H1 (cell line): ENCODE data around the gene HIPK2. TPM values are rescaled to one million over a fixed set of nuclear protein-coding genes. Genes with fewer than 3 reads are reported as not detected.

Experiments
- CTCF ChIA-PET: fragments of 300-600 bp; sonication (Branson Sonifier 250); formaldehyde crosslinking; loops from one replicate; lab custom pipeline; 2021; ENCODE audit not compliant: partially characterized antibody; lab: Charles Lee
- POLR2A ChIA-PET: fragments of 300-600 bp; sonication (Branson Sonifier 250); formaldehyde crosslinking; loops from one replicate; lab custom pipeline; 2021; ENCODE audit warnings: inconsistent platforms; ENCODE audit not compliant: partially characterized antibody; lab: Charles Lee
- DNase-seq, 2 experiments: peaks; one replicate each; pipeline versions ENCODE4 v3.0.0 to v3.0.0-alpha.2; 2010 to 2022; ENCODE audit warnings: low spot score in 2 of 2, low read depth in 1 of 2, mixed read lengths in 1 of 2
- FAIRE-seq: peaks from 2 replicates; lab custom pipeline; 2011; peaks lifted over from hg19 to GRCh38; lab: Jason Lieb, UNC
- H2AFZ ChIP-seq: 2 replicates; pipeline ENCODE4 v1.8.1; 2012; ENCODE audit warnings: low read length, inconsistent platforms
- H2AK5ac ChIP-seq: 2 replicates; pipeline ENCODE4 v1.6.1; 2013; ENCODE audit warnings: low read depth, low read length
- H2BK120ac ChIP-seq: replicated peaks from 2 replicates; pipeline ENCODE3; 2013; ENCODE audit warnings: low read depth, low read length, inconsistent platforms
- H2BK12ac ChIP-seq: 2 replicates; pipeline ENCODE4 v1.6.1; 2013; ENCODE audit warnings: low read depth, low read length
- H2BK15ac ChIP-seq: 2 replicates; pipeline ENCODE4 v1.6.1; 2013; ENCODE audit warnings: low read length
- H2BK20ac ChIP-seq: 2 replicates; pipeline ENCODE4 v1.6.1; 2013; ENCODE audit warnings: low read length
- H2BK5ac ChIP-seq: 2 replicates; pipeline ENCODE4 v1.6.1; 2013; ENCODE audit warnings: low read depth, low read length
- H3K14ac ChIP-seq: 2 replicates; pipeline ENCODE4 v1.6.1; 2013; ENCODE audit warnings: inconsistent platforms; ENCODE audit not compliant: insufficient read length
- H3K18ac ChIP-seq: 2 replicates; pipeline ENCODE4 v1.6.1; 2013; ENCODE audit warnings: low read length; ENCODE audit errors: extremely low read depth
- H3K23ac ChIP-seq: 2 replicates; pipeline ENCODE4 v1.6.1; 2013; ENCODE audit warnings: inconsistent platforms; ENCODE audit not compliant: insufficient read length
- H3K23me2 ChIP-seq: 2 replicates; pipeline ENCODE4 v1.6.1; 2013; ENCODE audit warnings: low read depth, low read length
- H3K27ac ChIP-seq: 2 replicates; pipeline ENCODE4 v1.6.1; 2011; ENCODE audit warnings: low read depth, low read length, inconsistent platforms
- H3K27me3 ChIP-seq, 4 experiments: replicated peaks in 1 of 4; 1 replicate in 1 of 4; 2 replicates in 3 of 4; pipeline versions ENCODE4 v1.6.1 to v1.8.1; 2011 to 2013; ENCODE audit warnings: low read length in 3 of 4, mild to moderate bottlenecking in 3 of 4, inconsistent platforms in 2 of 4, mixed read lengths in 2 of 4, moderate library complexity in 1 of 4; ENCODE audit not compliant: control insufficient read depth in 3 of 4, insufficient read depth in 3 of 4; ENCODE audit errors: extremely low read depth in 1 of 4
- H3K36me3 ChIP-seq, 4 experiments: 2 replicates each; pipeline versions ENCODE4 v1.6.1 to v1.8.1; 2011 to 2013; ENCODE audit warnings: mild to moderate bottlenecking in 4 of 4, low read length in 3 of 4, moderate library complexity in 2 of 4, control low read depth in 1 of 4, inconsistent platforms in 1 of 4; ENCODE audit not compliant: insufficient read depth in 4 of 4, control insufficient read depth in 2 of 4
- H3K4ac ChIP-seq: replicated peaks from 2 replicates; pipeline ENCODE3; 2013; ENCODE audit warnings: low read length, low read depth, mixed read lengths, inconsistent platforms; ENCODE audit not compliant: insufficient read length
- H3K4me1 ChIP-seq, 4 experiments: replicated peaks in 1 of 4; 1 replicate in 1 of 4; 2 replicates in 3 of 4; pipeline versions ENCODE4 v1.6.1 to v1.8.1; 2011 to 2013; ENCODE audit warnings: low read length in 3 of 4, inconsistent platforms in 2 of 4, mixed read lengths in 1 of 4; ENCODE audit not compliant: insufficient read depth in 4 of 4, control insufficient read depth in 3 of 4
- H3K4me2 ChIP-seq, 2 experiments: 2 replicates each; pipeline versions ENCODE4 v1.6.1 to v1.8.1; 2011 to 2013; ENCODE audit warnings: low read depth in 2 of 2, low read length in 2 of 2, control low read depth in 1 of 2, inconsistent platforms in 1 of 2, mild to moderate bottlenecking in 1 of 2; ENCODE audit not compliant: insufficient read depth in 1 of 2
- H3K4me3 ChIP-seq, 4 experiments: fragments of 200-600, 300-600 bp in 1 of 4; sonication (generic), shearing (Covaris generic), sonication (Bioruptor Twin) in 1 of 4; 2 replicates each; pipeline versions ENCODE4 v1.5.1 to v1.8.1; 2011 to 2016; ENCODE audit warnings: low read length in 4 of 4, low read depth in 3 of 4, control low read depth in 2 of 4, inconsistent platforms in 2 of 4, mild to moderate bottlenecking in 2 of 4, mixed read lengths in 1 of 4, moderate library complexity in 1 of 4; ENCODE audit not compliant: insufficient read depth in 2 of 4; ENCODE audit errors: extremely low read depth in 1 of 4
- H3K56ac ChIP-seq: replicated peaks from 2 replicates; pipeline ENCODE3; 2013; ENCODE audit warnings: low read depth, mild to moderate bottlenecking, mixed read lengths, low read length, inconsistent platforms; ENCODE audit not compliant: insufficient read length
- H3K79me1 ChIP-seq: 2 replicates; pipeline ENCODE4 v1.6.1; 2013; ENCODE audit warnings: low read depth, low read length, control low read depth
- H3K79me2 ChIP-seq, 2 experiments: 2 replicates each; pipeline versions ENCODE4 v1.6.1 to v1.8.1; 2012 to 2013; ENCODE audit warnings: low read length in 2 of 2, mild to moderate bottlenecking in 2 of 2, inconsistent platforms in 1 of 2; ENCODE audit not compliant: insufficient read depth in 2 of 2, control insufficient read depth in 1 of 2
- H3K9ac ChIP-seq, 4 experiments: replicated peaks in 1 of 4; 1 replicate in 1 of 4; 2 replicates in 3 of 4; pipeline versions ENCODE4 v1.6.1 to v1.8.1; 2011 to 2013; ENCODE audit warnings: low read depth in 3 of 4, low read length in 3 of 4, control low read depth in 2 of 4, mild to moderate bottlenecking in 2 of 4, moderate library complexity in 2 of 4, inconsistent platforms in 1 of 4; ENCODE audit errors: extremely low read depth in 1 of 4
- H3K9me3 ChIP-seq, 2 experiments: 2 replicates each; pipeline versions ENCODE4 v1.6.1 to v1.8.1; 2012 to 2013; ENCODE audit warnings: mild to moderate bottlenecking in 2 of 2, moderate library complexity in 2 of 2, control low read depth in 1 of 2, inconsistent platforms in 1 of 2, low read depth in 1 of 2, low read length in 1 of 2, mixed read lengths in 1 of 2; ENCODE audit not compliant: insufficient read depth in 2 of 2
- H4K20me1 ChIP-seq, 2 experiments: replicated peaks in 1 of 2; 2 replicates each; pipeline versions ENCODE3 to v1.8.1; 2011 to 2013; ENCODE audit warnings: inconsistent platforms in 2 of 2, low read length in 2 of 2, mild to moderate bottlenecking in 1 of 2; ENCODE audit not compliant: insufficient read depth in 2 of 2, control insufficient read depth in 1 of 2
- H4K5ac ChIP-seq: 2 replicates; pipeline ENCODE4 v1.6.1; 2013; ENCODE audit warnings: low read length, low read depth, mixed read lengths, inconsistent platforms; ENCODE audit not compliant: insufficient read length
- H4K8ac ChIP-seq: 2 replicates; pipeline ENCODE4 v1.8.0; 2013; ENCODE audit warnings: mild to moderate bottlenecking, moderate library complexity, low read length, inconsistent platforms; ENCODE audit not compliant: insufficient read depth; ENCODE audit errors: extremely low read depth
- H4K91ac ChIP-seq: replicated peaks from 2 replicates; pipeline ENCODE3; 2013; ENCODE audit warnings: low read length, mixed read lengths, inconsistent platforms; ENCODE audit not compliant: insufficient read length
- CHD2 ChIP-seq: IDR thresholded peaks from 2 replicates; pipeline ENCODE4 v1.6.1; 2012; ENCODE audit warnings: low read length, improper control_type of control experiment
- CTBP2 ChIP-seq: IDR thresholded peaks from 2 replicates; pipeline ENCODE4 v1.7.0; 2011; ENCODE audit warnings: borderline replicate concordance, mild to moderate bottlenecking, moderate library complexity, mixed read lengths, low read length; ENCODE audit not compliant: insufficient read depth, insufficient read length
- RFX5 ChIP-seq: IDR thresholded peaks from 2 replicates; pipeline ENCODE4 v1.6.1; 2011; ENCODE audit warnings: low read depth, low read length, improper control_type of control experiment, borderline replicate concordance
- SIRT6 ChIP-seq: IDR thresholded peaks from one replicate; pipeline ENCODE4 v1.7.1; 2012; ENCODE audit warnings: low read length, inconsistent platforms
- TAF1 ChIP-seq: IDR thresholded peaks from 2 replicates; pipeline ENCODE4 v1.6.1; 2011; ENCODE audit warnings: mild to moderate bottlenecking, low read depth, low read length
- WGBS, 2 experiments: shearing (Covaris generic) in 1 of 2; methylation state at CpG; one replicate each; pipeline versions ENCODE4 v1.1.6 to v1.1.7; 2013 to 2015; ENCODE audit warnings: low lambda C conversion rate in 2 of 2, mixed read lengths in 2 of 2, inconsistent platforms in 1 of 2, low coverage in 1 of 2, missing lambda C conversion rate in 1 of 2; ENCODE audit not compliant: insufficient replicate concordance in 2 of 2, insufficient coverage in 1 of 2, insufficient read length in 1 of 2; ENCODE audit errors: extremely low coverage in 1 of 2, missing lambda C conversion rate in 1 of 2; 5-methylcytosine and 5-hydroxymethylcytosine counted together
- polyA plus RNA-seq, 7 experiments: library from polyadenylated mRNA; depleted of rRNA in 3 of 7; stranded (reverse) in 5 of 7; unstranded in 2 of 7; fragments of >200 nt in 5 of 7; fragments of 200-250 nt in 2 of 7; gene quantifications; 1 replicate in 5 of 7; 2 replicates in 1 of 7; 4 replicates in 1 of 7; pipeline versions ENCODE4 v1.2.1 to v1.2.3, GENCODE V29; 2011 to 2013; ENCODE audit warnings: missing spikeins in 2 of 7, mixed read lengths in 2 of 7
- total RNA-seq: library from RNA; stranded (reverse); fragmentation: NEBNext Ultra II Directional; extraction: Animal tissue kit (Norgen Biotek cat#: 25700); gene quantifications from 2 replicates; pipeline ENCODE4 v1.2.1, GENCODE V29; 2021

HIPK2 gene
- total and polyA plus RNA-seq, 2 of the 8 experiments (the other 6 are each of a cell fraction or from before 2014, with no cell fraction given), result 8.3 to 24.3 TPM

GRCh38 chr7:139582671-139583155, 195.1 kb downstream of the HIPK2 start:
- Histone ChIP-seq H3K23ac (no peak overlapping the region), H2BK120ac (no peak overlapping the region), H4K20me1 (peaks cover 3% of the 10 kb centered on the region in 2 experiments), H2BK5ac (no peak overlapping the region), H3K56ac (no peak overlapping the region), H3K27ac (no peak overlapping the region), H2BK15ac (no peak overlapping the region), H4K5ac (no peak overlapping the region), H3K18ac (no peak overlapping the region), H3K9me3 (no peaks in the 10 kb centered on the region), H2BK20ac (no peak overlapping the region), H3K4me1 (no peaks in the 10 kb centered on the region), H3K4me2 (no peak overlapping the region), H4K91ac (no peak overlapping the region), H3K23me2 (no peaks in the 10 kb centered on the region), H3K79me2 (no peaks in the 10 kb centered on the region), H3K36me3 (no peaks in the 10 kb centered on the region; a peak in 1 of 8 replicates), H3K9ac (no peak overlapping the region), H3K4me3 (no peak overlapping the region), H2AFZ (no peak overlapping the region), H3K14ac (no peak overlapping the region), H3K79me1 (no peaks in the 10 kb centered on the region), H2BK12ac (0 out of 2 replicates have a peak overlapping the region, but pooled peaks have one; percentile 9), H3K4ac (no peak overlapping the region), H4K8ac (no peak overlapping the region), H2AK5ac (no peak overlapping the region), H3K27me3 (no peaks in the 10 kb centered on the region)
- ChIA-PET POLR2A (interaction anchor here (1.0 kb wide), 1 partner anchor 74 kb away, joined by 3 read pairs; no protein-coding TSS in a partner anchor), CTCF (interaction anchor here (1.1 to 3.3 kb wide), 7 partner anchors 11 to 423 kb away, joined by 3 to 23 read pairs (median 3); no protein-coding TSS in a partner anchor)
- FAIRE-seq, result no peak
- TF ChIP-seq CTBP2 (no peak), RFX5 (no peak), SIRT6 (no peak), CHD2 (no peak), TAF1 (no peak)
- WGBS, 2 experiments, result 92% methylated on average over 14 of the region's 14 CpGs; no CpG with 5 or more reads in 1 of the 2 experiments
- DNase-seq, result no peak
